ENCODE data around the gene DPP6. TPM values are rescaled to one million over a fixed set of nuclear protein-coding genes. Genes with fewer than 3 reads are reported as not detected.
"Not testable (repeated sequence)": the region's sequence is repeated elsewhere in the genome, so short reads cannot be mapped to it uniquely, and the experiment has no call there.

DPP6 gene
- total RNA-seq, 1 donor from 2014 or later: 0.39 TPM

- H3K4me1 Mint-ChIP-seq; H4K20me1 ChIP-seq (ENCODE audit: low read depth); DNase-seq (ENCODE audit: low spot score); H3K27ac ChIP-seq; H3K36me3 Mint-ChIP-seq; H3K9me3 ChIP-seq (ENCODE audit: low read depth); H3K4me3 ChIP-seq; H3K9ac ChIP-seq; H3K9me3 Mint-ChIP-seq; H3K36me3 ChIP-seq; H3K4me3 Mint-ChIP-seq; H2AFZ ChIP-seq (replicated peaks); H3K27me3 ChIP-seq; H3K4me2 ChIP-seq; H3K79me2 ChIP-seq (ENCODE audit: low read depth); H3K4me1 ChIP-seq; H3K27ac Mint-ChIP-seq; H3F3A ChIP-seq (ENCODE audit: low read depth); H3K27me3 Mint-ChIP-seq (ENCODE audit: insufficient read depth, low read depth): not testable (repeated sequence)
Measured at GRCh38 chr7:154148791-154149516, 96.8 kb downstream of the DPP6 start.

DNA sequence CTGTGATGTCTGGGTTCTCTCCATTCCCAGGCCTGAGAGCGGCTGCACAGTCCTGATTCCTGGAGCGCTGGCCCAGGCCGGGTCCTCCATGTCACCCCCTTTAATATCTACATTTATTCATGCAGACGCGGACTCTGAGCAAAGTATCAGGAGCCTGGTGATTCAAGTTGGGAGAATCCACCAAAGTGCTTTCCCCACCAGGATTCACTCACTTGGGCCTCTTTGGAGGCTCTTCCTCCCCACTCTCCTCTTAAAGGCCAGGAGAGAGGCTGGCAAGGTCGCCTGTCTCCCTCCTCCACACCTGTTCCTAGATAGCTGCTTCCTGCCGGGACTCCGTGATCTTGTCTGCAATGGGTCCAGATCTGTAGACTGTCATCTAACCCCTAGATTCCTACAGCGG is 98.5 kb downstream of the DPP6 start:
- H3K4me3 ChIP-seq; H3K79me2 ChIP-seq (ENCODE audit: low read depth); H3K4me2 ChIP-seq; H3K4me3 Mint-ChIP-seq; H3K9me3 ChIP-seq (ENCODE audit: low read depth); H3K9me3 Mint-ChIP-seq; H3K27ac ChIP-seq; H3K27me3 ChIP-seq; H3K27me3 Mint-ChIP-seq (ENCODE audit: insufficient read depth, low read depth); DNase-seq (ENCODE audit: low spot score); H3K4me1 Mint-ChIP-seq; H3F3A ChIP-seq (ENCODE audit: low read depth); H3K36me3 ChIP-seq; H3K4me1 ChIP-seq; H3K36me3 Mint-ChIP-seq; H2AFZ ChIP-seq (replicated peaks); H3K9ac ChIP-seq; H3K27ac Mint-ChIP-seq; H4K20me1 ChIP-seq (ENCODE audit: low read depth): not testable (repeated sequence)

GRCh38 chr7:154151306-154151705 is 99.1 kb downstream of the DPP6 start:
- H3K36me3 Mint-ChIP-seq; H3K4me3 ChIP-seq; H3K4me3 Mint-ChIP-seq; DNase-seq (ENCODE audit: low spot score); H3K9me3 Mint-ChIP-seq; H3K9me3 ChIP-seq (ENCODE audit: low read depth); H4K20me1 ChIP-seq (ENCODE audit: low read depth); H3K4me2 ChIP-seq; H3K4me1 ChIP-seq; H3K27me3 Mint-ChIP-seq (ENCODE audit: insufficient read depth, low read depth); H3K27ac ChIP-seq; H3K4me1 Mint-ChIP-seq; H3K27ac Mint-ChIP-seq; H3K36me3 ChIP-seq; H3K79me2 ChIP-seq (ENCODE audit: low read depth); H2AFZ ChIP-seq (replicated peaks); H3K9ac ChIP-seq; H3F3A ChIP-seq (ENCODE audit: low read depth); H3K27me3 ChIP-seq: not testable (repeated sequence)

DNA sequence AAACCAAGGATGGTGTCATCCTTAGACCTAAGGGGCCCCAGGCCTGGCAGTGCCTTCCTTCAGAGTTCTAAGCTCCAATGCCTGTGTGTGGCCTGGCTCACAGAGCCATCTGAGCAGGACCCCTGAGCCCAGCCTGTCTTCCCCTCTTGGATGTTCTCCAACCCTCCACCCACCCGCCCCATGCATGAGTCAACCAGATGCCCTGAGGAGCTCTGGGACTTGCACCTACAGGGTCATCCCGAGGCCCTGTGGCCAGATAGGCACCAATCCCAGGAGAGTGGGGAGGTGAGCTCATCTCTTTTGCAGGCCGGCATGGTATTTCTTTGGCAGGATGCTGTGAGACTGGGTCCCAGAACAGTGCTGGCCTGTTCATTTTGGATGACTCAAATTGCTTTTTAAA is 103.7 kb downstream of the DPP6 start:
- H3K36me3 Mint-ChIP-seq; H3K79me2 ChIP-seq (ENCODE audit: low read depth); H3K27me3 Mint-ChIP-seq (ENCODE audit: insufficient read depth, low read depth); H3F3A ChIP-seq (ENCODE audit: low read depth); H3K27ac ChIP-seq; H3K4me2 ChIP-seq; H3K9me3 ChIP-seq (ENCODE audit: low read depth); H3K4me3 ChIP-seq; H3K27me3 ChIP-seq; H2AFZ ChIP-seq (replicated peaks); H3K9me3 Mint-ChIP-seq; H3K4me3 Mint-ChIP-seq; H4K20me1 ChIP-seq (ENCODE audit: low read depth); H3K9ac ChIP-seq; H3K36me3 ChIP-seq; H3K4me1 Mint-ChIP-seq; H3K4me1 ChIP-seq; DNase-seq (ENCODE audit: low spot score); H3K27ac Mint-ChIP-seq: not testable (repeated sequence)

- not testable (repeated sequence) for H3F3A ChIP-seq (ENCODE audit: low read depth); H3K9me3 ChIP-seq (ENCODE audit: low read depth); H3K4me3 ChIP-seq; H3K27ac Mint-ChIP-seq; H3K36me3 ChIP-seq; H4K20me1 ChIP-seq (ENCODE audit: low read depth); H3K9me3 Mint-ChIP-seq; H3K27me3 Mint-ChIP-seq (ENCODE audit: insufficient read depth, low read depth); H3K79me2 ChIP-seq (ENCODE audit: low read depth); H3K4me1 ChIP-seq; H3K27me3 ChIP-seq; H3K9ac ChIP-seq; H3K27ac ChIP-seq; H3K36me3 Mint-ChIP-seq; H2AFZ ChIP-seq (replicated peaks); H3K4me3 Mint-ChIP-seq; H3K4me2 ChIP-seq; H3K4me1 Mint-ChIP-seq; DNase-seq (ENCODE audit: low spot score)
Measured at GRCh38 chr7:154162921-154163320, 110.7 kb downstream of the DPP6 start.

GRCh38 chr7:154163642-154164041 is 111.4 kb downstream of the DPP6 start:
- H3K79me2 ChIP-seq (ENCODE audit: low read depth); H3K27me3 Mint-ChIP-seq (ENCODE audit: insufficient read depth, low read depth); H3K9me3 ChIP-seq (ENCODE audit: low read depth); H3K4me3 Mint-ChIP-seq; H3K36me3 ChIP-seq; H3K27ac ChIP-seq; H3K4me1 Mint-ChIP-seq; H3K36me3 Mint-ChIP-seq; H2AFZ ChIP-seq (replicated peaks); H4K20me1 ChIP-seq (ENCODE audit: low read depth); H3K4me3 ChIP-seq; H3K4me2 ChIP-seq; H3K9ac ChIP-seq; H3F3A ChIP-seq (ENCODE audit: low read depth); H3K27me3 ChIP-seq; H3K9me3 Mint-ChIP-seq; H3K4me1 ChIP-seq; H3K27ac Mint-ChIP-seq; DNase-seq (ENCODE audit: low spot score): not testable (repeated sequence)

All from neural progenitor cell (in vitro differentiated cells).